Prostate gland (tissue), 2 donors: ENCODE measurements around the gene RPL3.

Experiments
- CTCF ChIP-seq, 4 experiments: fragments of 200-600 bp in 2 of 4; fragments of 450-650 bp in 2 of 4; sonication (generic) in 2 of 4; IDR thresholded peaks; 1 replicate in 3 of 4; 2 replicates in 1 of 4; pipeline ENCODE4 v1.5.1; 2016 to 2019; ENCODE audit warnings: antibody characterized with exemption in 4 of 4, mild to moderate bottlenecking in 2 of 4, moderate library complexity in 2 of 4
- POLR2A ChIP-seq: fragments of 450-650 bp; IDR thresholded peaks from one replicate; pipeline ENCODE4 v1.6.1; 2016; ENCODE audit warnings: antibody characterized with exemption, mild to moderate bottlenecking
- POLR2AphosphoS5 ChIP-seq: sonication (generic); formaldehyde crosslinking; IDR thresholded peaks from one replicate; pipeline ENCODE4 v1.6.1; 2017; ENCODE audit warnings: antibody characterized with exemption

GRCh38 chr22:39281126-39281525, 38.3 kb downstream of the RPL3 start:
- no peak for TF ChIP-seq POLR2A
- no peak for TF ChIP-seq CTCF (IDR thresholded peaks at IDR 0.05)
- no peak for TF ChIP-seq POLR2AphosphoS5
